GM08714 (cell line): Measurements from ENCODE around the gene FOLR3.
"Not testable (repeated sequence)": the region's sequence is repeated elsewhere in the genome, so short reads cannot be mapped to it uniquely, and the experiment has no call there.

Experiments used
- H3K4me3 ChIP-seq: fragments of 200-500 bp; sonication (Bioruptor generic); 2 replicates; pipeline ENCODE4 v1.5.1; 2014; ENCODE audit warnings: mild to moderate bottlenecking, low read length, inconsistent platforms
- ZNF274 ChIP-seq: IDR thresholded peaks from 2 replicates; pipeline ENCODE4 v1.6.1; 2012; ENCODE audit warnings: mild to moderate bottlenecking, low read depth, low read length

The FOLR3 gene

GRCh38 chr11:72138821-72139390 lies 3.4 kb downstream of the FOLR3 start:
- H3K4me3 ChIP-seq, result no peak overlapping the region

GRCh38 chr11:72139500-72139899 lies 4.0 kb downstream of the FOLR3 start:
- TF ChIP-seq ZNF274, result no peak
- no peak overlapping the region for H3K4me3 ChIP-seq

More at GRCh38 chr11:72138821-72139390, 3.4 kb downstream of the FOLR3 start:
- no peak for TF ChIP-seq ZNF274

GRCh38 chr11:72140661-72141060 lies 5.1 kb downstream of the FOLR3 start:
- TF ChIP-seq ZNF274, result no peak
- no peak overlapping the region for H3K4me3 ChIP-seq

DNA sequence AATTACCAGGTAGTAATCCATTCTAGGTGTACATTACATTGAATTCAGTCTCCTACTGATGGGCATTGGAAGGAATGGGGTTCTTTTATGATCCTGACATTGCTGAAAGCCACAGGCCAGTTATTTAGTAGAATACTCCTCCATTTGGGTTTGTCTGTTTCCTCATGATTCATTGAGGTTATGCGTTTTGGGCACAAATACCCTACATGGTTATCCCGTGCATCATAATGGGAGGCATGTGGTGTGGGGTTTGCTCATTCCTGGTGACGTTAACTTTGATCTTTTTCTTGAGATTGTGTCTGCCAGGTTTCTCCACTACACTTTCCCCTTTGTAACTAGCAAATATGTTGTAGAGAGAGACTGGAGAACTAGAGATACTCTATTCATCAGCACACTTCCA lies 5.5 kb downstream of the FOLR3 start:
- no peak for TF ChIP-seq ZNF274
- no peak overlapping the region for H3K4me3 ChIP-seq

GRCh38 chr11:72142086-72142485 lies 6.6 kb downstream of the FOLR3 start:
- not testable (repeated sequence) for H3K4me3 ChIP-seq

- H3K4me3 ChIP-seq, result not testable (repeated sequence)
Measured at GRCh38 chr11:72142543-72142942, 7.0 kb downstream of the FOLR3 start.

DNA sequence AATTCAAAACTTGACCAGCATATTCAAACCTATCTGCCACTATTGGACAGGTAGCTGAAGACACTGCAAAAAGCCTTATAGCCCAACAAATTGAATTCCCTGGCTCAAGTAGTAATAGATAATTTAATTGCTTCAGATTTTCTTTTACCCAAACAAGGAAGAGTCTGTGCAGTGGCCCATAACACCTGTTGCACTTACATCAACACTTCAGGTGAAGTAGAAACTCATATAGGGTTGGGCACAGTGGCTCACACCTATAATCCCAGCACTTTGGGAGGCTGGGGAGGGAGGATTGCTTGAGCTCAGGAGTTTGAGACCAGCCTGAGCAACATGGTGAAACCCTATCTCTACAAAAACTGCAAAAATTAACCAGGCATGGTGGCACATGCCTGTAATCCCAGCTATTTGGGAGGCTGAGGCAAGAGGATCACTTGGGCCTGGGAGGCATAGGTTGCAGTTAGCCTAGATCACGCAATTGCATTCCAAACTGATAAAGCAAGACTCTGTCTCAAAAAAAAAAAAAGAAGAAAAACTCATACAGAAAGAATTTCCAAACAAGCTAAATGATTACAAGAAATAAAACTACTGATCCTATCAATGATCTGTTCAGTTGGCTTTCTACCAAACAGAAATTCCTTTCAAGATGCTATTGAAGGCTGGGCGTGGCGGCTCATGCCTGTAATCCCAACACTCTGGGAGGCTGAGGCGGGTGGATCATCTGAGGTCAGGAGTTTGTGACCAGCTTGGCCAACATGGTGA lies 9.5 kb downstream of the FOLR3 start:
- no peak for TF ChIP-seq ZNF274
- H3K4me3 ChIP-seq, result no peak overlapping the region

GRCh38 chr11:72146625-72147024 lies 11.1 kb downstream of the FOLR3 start:
- TF ChIP-seq ZNF274, result no peak
- H3K4me3 ChIP-seq, result no peak overlapping the region

DNA sequence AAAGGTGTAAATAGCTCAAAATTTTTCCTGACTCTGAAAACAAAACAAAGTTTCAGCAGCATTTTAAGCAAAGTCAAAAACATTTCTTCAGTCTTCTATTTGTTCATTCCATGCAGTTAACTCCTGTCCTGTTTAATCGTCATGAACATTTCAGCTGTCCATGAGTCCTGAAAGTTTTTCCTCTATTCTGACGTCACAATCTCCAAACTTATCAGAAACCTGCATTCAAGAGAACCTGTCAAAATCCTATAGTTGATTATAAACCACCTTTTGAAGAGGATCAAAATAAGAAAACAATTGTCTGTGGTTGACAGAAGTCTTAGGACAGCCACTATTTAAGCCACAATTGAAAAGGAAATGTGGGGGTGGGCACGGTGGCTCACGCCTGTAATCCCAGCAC lies 15.4 kb downstream of the FOLR3 start:
- no peak overlapping the region for H3K4me3 ChIP-seq
- TF ChIP-seq ZNF274, result no peak

DNA sequence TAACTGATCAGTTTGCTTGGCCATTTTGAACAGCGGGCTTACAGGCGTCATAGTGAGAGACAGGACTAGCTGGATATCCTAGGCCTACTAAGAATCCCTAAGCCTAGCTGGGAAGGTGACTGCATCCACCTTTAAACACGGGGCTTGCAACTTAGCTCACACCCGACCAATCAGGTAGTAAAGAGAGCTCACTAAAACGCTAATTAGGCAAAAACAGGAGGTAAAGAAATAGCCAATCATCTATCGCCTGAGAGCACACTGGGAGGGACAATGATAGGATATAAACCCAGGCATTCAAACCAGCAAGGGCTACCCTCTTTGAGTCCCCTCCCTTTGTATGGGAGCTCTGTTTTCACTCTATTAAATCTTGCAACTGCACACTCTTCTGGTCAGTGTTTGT lies 18.3 kb downstream of the FOLR3 start:
- H3K4me3 ChIP-seq, result not testable (repeated sequence)

DNA sequence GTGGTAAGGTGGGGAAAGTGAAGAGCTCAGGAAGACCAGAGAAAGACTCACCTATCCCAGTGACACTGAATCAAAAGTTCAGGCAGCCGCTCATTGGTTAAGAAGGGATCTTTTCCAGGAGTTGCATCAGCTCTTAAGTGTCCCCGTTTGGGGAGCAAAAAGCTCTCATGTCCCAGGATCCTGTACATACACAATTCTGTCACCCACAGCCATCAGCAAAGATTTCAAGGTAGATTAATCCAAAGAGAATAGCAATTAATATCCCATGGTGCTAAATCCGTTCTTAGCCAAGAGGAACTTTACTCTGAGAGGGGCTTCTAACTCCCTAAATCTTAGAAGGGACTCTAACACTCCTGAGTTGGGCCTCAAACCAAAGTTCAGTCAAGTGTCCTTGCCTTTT lies 19.3 kb downstream of the FOLR3 start:
- TF ChIP-seq ZNF274, result no peak
- H3K4me3 ChIP-seq, result no peak overlapping the region

DNA sequence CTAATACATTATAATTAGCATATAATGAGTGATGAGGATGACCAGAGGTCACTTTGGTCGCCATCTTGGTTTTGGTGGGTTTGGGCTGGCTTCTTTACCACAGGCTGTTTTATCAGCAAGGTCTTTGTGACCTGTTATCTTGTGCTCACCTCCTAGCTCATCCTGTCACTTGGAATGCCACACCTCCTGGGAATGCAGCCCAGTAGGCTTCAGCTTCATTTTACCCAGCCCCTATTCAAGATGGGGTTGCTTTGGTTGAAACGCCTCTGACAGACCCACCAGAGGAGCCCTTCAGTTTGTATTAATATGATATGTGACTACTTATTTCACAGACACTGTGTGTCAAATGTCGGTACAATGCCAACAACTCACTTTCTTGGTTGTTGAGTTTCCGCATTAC lies 20.2 kb downstream of the FOLR3 start:
- no peak overlapping the region for H3K4me3 ChIP-seq
- TF ChIP-seq ZNF274, result no peak

- TF ChIP-seq ZNF274, result no peak
- H3K4me3 ChIP-seq, result no peak overlapping the region
Measured at GRCh38 chr11:72157131-72157530, 21.6 kb downstream of the FOLR3 start.

DNA sequence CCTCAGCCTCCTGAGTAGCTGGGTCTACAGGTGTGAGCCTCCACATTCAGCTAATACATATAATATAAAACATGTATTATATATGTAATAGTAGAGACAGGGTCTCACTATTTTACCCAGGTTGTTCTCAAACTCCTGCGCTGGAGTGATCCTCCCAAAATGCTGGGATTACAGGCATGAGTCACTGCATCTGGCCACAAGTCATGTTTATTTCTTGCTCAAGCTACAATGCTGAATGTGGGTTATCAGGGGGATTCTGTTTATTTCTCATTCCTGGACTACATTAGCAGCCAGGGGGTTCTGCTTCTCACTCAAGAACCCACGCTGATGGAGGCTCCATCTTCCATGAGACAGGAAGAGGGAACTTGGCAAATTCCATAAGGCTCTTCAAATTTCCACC lies 24.8 kb downstream of the FOLR3 start:
- TF ChIP-seq ZNF274, result no peak

DNA sequence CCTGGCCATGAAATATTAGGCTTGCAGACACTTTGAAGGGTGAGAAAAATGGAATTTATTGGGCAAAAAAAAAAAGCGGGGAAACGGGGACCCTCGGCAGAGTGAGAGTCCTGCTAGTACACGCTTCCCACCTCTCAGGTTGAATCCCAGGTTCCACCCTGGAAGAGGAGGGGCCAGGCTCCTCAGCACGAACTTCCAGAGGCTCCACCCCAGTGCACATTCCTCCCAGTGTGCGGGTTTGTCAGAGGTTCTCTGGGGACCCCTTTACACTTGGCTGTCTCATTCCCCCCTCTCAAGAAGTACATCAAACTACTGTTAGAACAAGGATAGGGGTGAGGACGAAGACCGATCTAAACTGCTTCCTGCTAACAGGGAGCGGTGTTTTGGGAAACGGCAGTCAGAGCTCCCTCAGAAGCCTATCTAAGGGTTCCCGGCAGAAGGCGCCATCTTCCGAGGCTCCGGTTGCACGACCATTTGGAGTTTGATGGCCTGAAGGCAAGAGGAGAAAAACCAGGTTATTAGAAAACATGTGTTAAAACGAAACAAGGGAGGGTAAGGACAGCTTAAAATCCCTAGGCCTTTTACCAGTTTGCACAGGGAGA lies 27.5 kb downstream of the FOLR3 start:
- H3K4me3 ChIP-seq, result no peak overlapping the region
- TF ChIP-seq ZNF274, result no peak

More for the DNA sequence above, 24.8 kb downstream of the FOLR3 start:
- no peak overlapping the region for H3K4me3 ChIP-seq

DNA sequence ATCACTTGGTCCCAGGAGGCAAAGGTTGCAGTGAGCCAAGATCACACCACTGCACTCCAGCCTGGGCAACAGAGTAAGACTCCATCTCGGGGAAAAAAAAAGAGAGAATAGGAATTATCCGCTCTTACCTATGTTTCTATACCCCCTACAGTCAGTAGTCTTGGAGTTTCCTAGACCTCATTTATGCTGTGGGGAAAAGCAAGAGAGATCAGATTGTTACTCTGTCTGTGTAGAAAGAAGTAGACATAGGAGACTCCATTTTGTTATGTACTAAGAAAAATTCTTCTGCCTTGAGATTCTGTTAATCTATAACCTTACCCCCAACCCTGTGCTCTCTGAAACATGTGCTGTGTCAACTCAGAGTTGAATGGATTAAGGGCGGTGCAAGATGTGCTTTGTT lies 28.7 kb downstream of the FOLR3 start:
- not testable (repeated sequence) for H3K4me3 ChIP-seq

GRCh38 chr11:72169046-72169555 lies 33.6 kb downstream of the FOLR3 start:
- H3K4me3 ChIP-seq, result not testable (repeated sequence)

- not testable (repeated sequence) for H3K4me3 ChIP-seq
Measured at GRCh38 chr11:72169754-72170153, 34.2 kb downstream of the FOLR3 start.

DNA sequence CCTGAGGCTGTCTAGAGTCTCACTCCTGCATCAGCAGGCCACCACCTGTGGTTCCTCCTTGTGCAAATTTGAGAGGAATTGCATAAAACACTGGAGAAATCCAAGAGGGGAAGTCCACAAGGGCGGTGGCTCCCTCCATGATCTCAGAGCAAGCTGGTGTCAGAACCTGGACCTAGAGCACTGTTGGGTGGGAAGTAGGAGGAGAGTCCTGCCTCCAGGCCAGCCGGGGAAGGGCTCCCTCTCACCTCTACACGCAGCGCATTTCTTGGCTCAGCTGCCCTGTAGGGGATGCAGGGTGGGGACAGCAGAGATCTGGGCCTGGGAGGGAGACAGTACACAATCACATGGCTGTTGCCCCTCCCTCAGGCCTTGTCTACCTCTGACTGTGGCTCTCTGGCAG lies 36.5 kb downstream of the FOLR3 start:
- not testable (repeated sequence) for H3K4me3 ChIP-seq
